ENCODE measurements around the gene HTR3C.

DNA sequence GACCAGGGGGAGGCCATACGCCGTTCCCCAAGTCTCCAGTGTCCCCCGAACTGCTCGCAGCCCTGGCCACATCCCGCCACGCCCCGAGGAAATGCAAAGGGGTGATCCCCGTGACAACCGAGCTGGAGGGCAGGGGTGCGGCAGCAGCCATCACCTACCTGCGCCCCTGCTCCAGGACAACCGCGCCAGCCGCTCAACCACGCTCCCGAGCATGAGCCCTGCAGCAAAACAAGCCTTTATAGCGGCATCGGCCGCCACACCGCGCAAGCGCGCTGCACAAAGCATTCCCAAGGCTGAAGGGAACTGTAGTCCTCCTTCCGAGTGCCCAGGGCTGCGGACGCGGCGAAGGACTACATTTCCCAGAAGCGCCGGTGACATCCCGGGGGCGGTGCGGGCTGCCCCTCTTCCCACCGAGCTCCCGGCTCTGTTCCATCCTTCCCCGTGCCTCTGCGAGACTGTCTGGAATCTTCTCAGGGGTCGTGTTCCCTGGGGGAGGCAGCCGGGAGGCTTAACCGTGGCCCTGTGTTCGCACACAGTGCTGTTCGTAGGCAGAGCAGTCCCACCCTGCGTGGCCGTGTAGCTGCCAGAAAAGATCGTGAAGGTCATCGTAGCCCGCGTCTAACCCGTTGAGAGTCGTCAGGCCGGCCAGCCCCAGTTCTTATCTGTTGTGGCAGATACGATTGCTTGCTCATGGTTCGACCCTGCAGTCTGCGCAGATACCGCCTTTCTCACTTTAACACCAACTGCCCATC is 35.0 kb upstream of the HTR3C start, which contains the start of gene ABCC5:
- peak in 3 of 5 experiments; percentile 42 to 56 (median 52) for TF ChIP-seq CTCF (IDR thresholded peaks at IDR 0.05 in 4 of 5, conservative IDR thresholded peaks at IDR 0.05 in 1 of 5)
- peak; percentile 65 to 88 for TF ChIP-seq POLR2A (IDR thresholded peaks at IDR 0.05)
